Cerebellar nuclear complex (tissue), 1 donor: ENCODE measurements around the gene KCNA5.

Experiments
- DNase-seq, 2 experiments: peaks; one replicate each; lab custom pipeline; 2025; lab: John Stamatoyannopoulos, UW

The KCNA5 gene

GRCh38 chr12:5043589-5044419 lies at the start of gene KCNA5:
TSS of gene KCNA5 (plus strand) at chr12:5043879. CDS start at chr12:5044148, 269 bp downstream.
- DNase-seq, result no peak

- no peak for DNase-seq
Observed at GRCh38 chr12:4994622-4995021, 49.1 kb upstream of the KCNA5 start.

- no peak for DNase-seq
Observed at GRCh38 chr12:4996714-4997113, 47.0 kb upstream of the KCNA5 start.

GRCh38 chr12:4997939-4998338 lies 45.7 kb upstream of the KCNA5 start:
- no peak for DNase-seq

- DNase-seq, result no peak
Observed at GRCh38 chr12:5000204-5000603, 43.5 kb upstream of the KCNA5 start.

- DNase-seq, result no peak
Observed at GRCh38 chr12:5000658-5001385, 42.9 kb upstream of the KCNA5 start.

- peak in 1 of 2 experiments; percentile 55 for DNase-seq
Observed at GRCh38 chr12:5003025-5003666, 40.5 kb upstream of the KCNA5 start.

- no peak for DNase-seq
Observed at GRCh38 chr12:5008661-5009060, 35.0 kb upstream of the KCNA5 start.

GRCh38 chr12:5010151-5010550 lies 33.5 kb upstream of the KCNA5 start:
- DNase-seq, result no peak

GRCh38 chr12:5012337-5012736 lies 31.3 kb upstream of the KCNA5 start:
- DNase-seq, result no peak

GRCh38 chr12:5013266-5013730 lies 30.4 kb upstream of the KCNA5 start:
- no peak for DNase-seq

GRCh38 chr12:5014269-5014668 lies 29.4 kb upstream of the KCNA5 start:
- no peak for DNase-seq

- DNase-seq, result no peak
Observed at GRCh38 chr12:5015711-5016492, 27.8 kb upstream of the KCNA5 start.

- DNase-seq, result no peak
Observed at GRCh38 chr12:5016526-5016925, 27.2 kb upstream of the KCNA5 start.

- DNase-seq, result no peak
Observed at GRCh38 chr12:5017638-5018348, 25.9 kb upstream of the KCNA5 start.

GRCh38 chr12:5018677-5019076 lies 25.0 kb upstream of the KCNA5 start:
- no peak for DNase-seq

GRCh38 chr12:5022025-5022424 lies 21.7 kb upstream of the KCNA5 start:
- DNase-seq, result no peak

- peak in 1 of 2 experiments; percentile 54 for DNase-seq
Observed at GRCh38 chr12:5022465-5023061, 21.1 kb upstream of the KCNA5 start.

- no peak for DNase-seq
Observed at GRCh38 chr12:5023842-5024241, 19.8 kb upstream of the KCNA5 start.

- no peak for DNase-seq
Observed at GRCh38 chr12:5026342-5026938, 17.2 kb upstream of the KCNA5 start.
